SK-N-SH (cell line): Measurements from ENCODE around the gene OSBPL10.

Source experiments
- CTCF ChIP-seq: fragments of 200-600 bp; sonication (generic); IDR thresholded peaks from 2 replicates; pipeline ENCODE4 v1.6.1; 2017; ENCODE audit warnings: antibody characterized with exemption, mild to moderate bottlenecking, moderate library complexity
- EP300 ChIP-seq, 2 experiments: IDR thresholded peaks; 2 replicates each; pipeline versions ENCODE4 v1.4.0 to v1.6.1; 2012; ENCODE audit warnings: borderline replicate concordance in 1 of 2, low read depth in 1 of 2, low read length in 1 of 2
- MAX ChIP-seq: IDR thresholded peaks from 2 replicates; pipeline ENCODE4 v1.4.0; 2012; ENCODE audit warnings: low read depth
- MXI1 ChIP-seq: IDR thresholded peaks from 2 replicates; pipeline ENCODE4 v1.6.1; 2012; ENCODE audit warnings: mild to moderate bottlenecking, low read depth, low read length, improper control_type of control experiment
- NRF1 ChIP-seq: IDR thresholded peaks from 2 replicates; pipeline ENCODE4 v1.6.1; 2012; ENCODE audit warnings: low read depth, mild to moderate bottlenecking, low read length
- POLR2AphosphoS5 ChIP-seq: IDR thresholded peaks from 2 replicates; pipeline ENCODE4 v1.6.1; 2012; ENCODE audit warnings: low read depth, low read length
- TAF1 ChIP-seq: IDR thresholded peaks from 2 replicates; pipeline ENCODE4 v1.6.1; 2012; ENCODE audit warnings: low read depth, mild to moderate bottlenecking, low read length, moderate library complexity, borderline replicate concordance
- YY1 ChIP-seq: IDR thresholded peaks from 2 replicates; pipeline ENCODE4 v1.4.0; 2012; ENCODE audit warnings: low read depth, mild to moderate bottlenecking
- TF ChIP-seq, protein P1 (sequence below): IDR thresholded peaks from 2 replicates; pipeline ENCODE4 v1.4.0; 2012; ENCODE audit warnings: low read depth, borderline replicate concordance

GRCh38 chr3:31620656-31621055 lies 360.4 kb downstream of the OSBPL10 start:
- TF ChIP-seq, protein P1, sequence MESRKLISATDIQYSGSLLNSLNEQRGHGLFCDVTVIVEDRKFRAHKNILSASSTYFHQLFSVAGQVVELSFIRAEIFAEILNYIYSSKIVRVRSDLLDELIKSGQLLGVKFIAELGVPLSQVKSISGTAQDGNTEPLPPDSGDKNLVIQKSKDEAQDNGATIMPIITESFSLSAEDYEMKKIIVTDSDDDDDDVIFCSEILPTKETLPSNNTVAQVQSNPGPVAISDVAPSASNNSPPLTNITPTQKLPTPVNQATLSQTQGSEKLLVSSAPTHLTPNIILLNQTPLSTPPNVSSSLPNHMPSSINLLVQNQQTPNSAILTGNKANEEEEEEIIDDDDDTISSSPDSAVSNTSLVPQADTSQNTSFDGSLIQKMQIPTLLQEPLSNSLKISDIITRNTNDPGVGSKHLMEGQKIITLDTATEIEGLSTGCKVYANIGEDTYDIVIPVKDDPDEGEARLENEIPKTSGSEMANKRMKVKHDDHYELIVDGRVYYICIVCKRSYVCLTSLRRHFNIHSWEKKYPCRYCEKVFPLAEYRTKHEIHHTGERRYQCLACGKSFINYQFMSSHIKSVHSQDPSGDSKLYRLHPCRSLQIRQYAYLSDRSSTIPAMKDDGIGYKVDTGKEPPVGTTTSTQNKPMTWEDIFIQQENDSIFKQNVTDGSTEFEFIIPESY = no peak
- TF ChIP-seq MAX (no peak), EP300 (IDR thresholded peaks at IDR 0.05; ENCODE audit: borderline replicate concordance in 1 of 2, low read depth in 1 of 2, low read length in 1 of 2) (no peak), CTCF (no peak), MXI1 (no peak), POLR2AphosphoS5 (no peak), YY1 (no peak), NRF1 (no peak), TAF1 (no peak)
